ENCODE results near the gene TIMP1.

Gene TIMP1

DNA sequence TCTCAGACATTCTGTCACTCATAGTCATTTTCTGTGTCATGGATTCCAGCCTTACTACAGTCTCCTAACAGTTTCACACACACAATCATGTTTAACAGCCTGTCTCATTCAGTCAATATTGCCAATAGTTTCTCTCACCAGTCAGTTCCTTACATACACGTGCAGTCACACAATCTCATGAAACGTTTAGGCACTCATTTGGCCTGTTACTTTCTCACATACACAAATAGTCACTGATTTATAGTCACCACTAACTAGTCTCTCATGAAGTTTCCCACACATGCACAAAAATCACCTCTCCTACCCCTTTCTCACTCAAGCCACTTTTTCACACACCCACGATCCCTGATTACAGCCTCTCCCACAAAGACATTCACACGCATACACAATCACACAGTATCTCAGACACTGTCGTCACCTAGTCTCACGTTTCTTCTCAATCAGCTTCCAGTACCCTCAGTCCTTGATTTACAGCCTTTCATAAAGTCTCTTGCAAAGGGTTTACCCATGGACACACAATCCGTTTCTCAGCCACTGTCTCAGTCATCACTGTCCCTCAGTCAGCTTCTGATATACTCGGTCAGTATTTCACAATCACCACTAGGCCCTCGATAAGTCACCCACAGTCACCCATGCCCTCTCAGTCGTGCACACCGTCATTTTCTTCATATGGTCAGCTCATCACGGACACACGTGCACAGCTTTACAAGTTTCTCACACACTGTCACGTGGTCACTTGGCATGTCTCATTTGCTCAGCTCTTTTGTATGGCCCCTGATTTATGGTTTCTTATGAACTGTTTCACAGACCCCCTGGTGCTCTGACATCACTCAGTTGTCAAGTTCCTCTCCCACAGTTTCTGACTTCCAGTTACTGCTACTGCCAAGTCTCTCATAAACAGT lies 51.7 kb downstream of the TIMP1 start:
- DNase-seq (ENCODE audit: low read depth in 2 of 3, low spot score in 1 of 3): no peak

DNA sequence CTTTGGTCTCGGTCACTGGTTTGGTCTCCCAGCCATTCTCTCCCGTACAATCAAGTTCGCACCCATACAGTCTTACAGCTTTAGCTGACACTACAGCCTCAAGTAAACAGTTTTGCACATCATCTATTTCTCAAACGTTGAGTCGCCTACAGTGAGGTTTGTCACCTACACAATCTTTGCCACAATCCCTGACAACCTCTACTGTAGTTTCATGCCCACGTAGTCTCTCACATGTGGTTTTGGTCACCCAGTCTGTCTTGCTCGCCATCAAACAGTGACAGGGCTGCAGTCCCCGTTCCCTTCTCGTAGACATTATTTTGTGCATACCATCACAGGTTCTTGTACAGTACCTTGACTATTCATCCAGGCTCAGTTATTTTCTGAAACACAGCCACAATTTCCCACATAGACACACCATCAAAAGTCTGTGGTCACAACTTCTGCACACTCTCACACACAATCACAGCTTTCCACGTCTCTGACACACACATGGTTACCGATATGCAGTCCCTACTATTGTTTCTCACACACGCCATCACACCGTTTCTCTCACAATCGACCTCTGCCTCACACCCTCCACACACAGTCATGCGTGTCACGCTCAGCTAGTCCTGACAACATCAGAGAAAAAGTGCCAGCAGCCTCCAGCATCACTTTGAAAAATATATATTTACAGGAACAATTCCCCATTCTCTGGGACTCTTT lies 52.8 kb downstream of the TIMP1 start:
- DNase-seq (ENCODE audit: low read depth in 2 of 3, low spot score in 1 of 3): no peak

Measured in stimulated activated CD4-positive, alpha-beta T cell treated with anti-CD3 and anti-CD28 coated beads, Interleukin-12 subunit alpha, Interleukin-12 subunit beta, amount 100 ng/mL, for 48 hours (primary cell).